HG02870 (cell line): ENCODE measurements around the gene TIGD1.
"Not testable (repeated sequence)": the region's sequence is repeated elsewhere in the genome, so short reads cannot be mapped to it uniquely, and the experiment has no call there.

Source experiments
- ATAC-seq: cut with Tn5 transposase; IDR thresholded peaks from one replicate; pipeline ENCODE4 v1.9.1; 2021; ENCODE audit warnings: mild to moderate bottlenecking, moderate library complexity; ENCODE audit not compliant: unreplicated experiment

The TIGD1 gene

GRCh38 chr2:232540441-232541041 is 9.8 kb downstream of the TIGD1 start:
- no peak for ATAC-seq

- ATAC-seq: no peak
These were observed 10.8 kb downstream of the TIGD1 start, which contains the start of gene CHRNG for GRCh38 chr2:232539298-232540231. CHRNG (plus strand) TSS chr2:232539692; CDS start chr2:232539748, 56 bp downstream.

- no peak for ATAC-seq
These were observed 11.7 kb downstream of the TIGD1 start for GRCh38 chr2:232538671-232539070.

- no peak for ATAC-seq
These were observed 12.9 kb downstream of the TIGD1 start for GRCh38 chr2:232537499-232537898.

- ATAC-seq: no peak
These were observed 13.3 kb downstream of the TIGD1 start for GRCh38 chr2:232537079-232537478.

GRCh38 chr2:232535761-232536530 is 14.4 kb downstream of the TIGD1 start:
- no peak for ATAC-seq

GRCh38 chr2:232534940-232535651 is 15.3 kb downstream of the TIGD1 start:
- no peak for ATAC-seq

GRCh38 chr2:232533944-232534710 is 16.2 kb downstream of the TIGD1 start:
- no peak for ATAC-seq

GRCh38 chr2:232532821-232533220 is 17.5 kb downstream of the TIGD1 start:
- ATAC-seq: not testable (repeated sequence)

GRCh38 chr2:232532419-232532818 is 17.9 kb downstream of the TIGD1 start:
- ATAC-seq: no peak

- no peak for ATAC-seq
These were observed 19.6 kb downstream of the TIGD1 start for GRCh38 chr2:232530626-232531260.

- ATAC-seq: no peak
These were observed 20.4 kb downstream of the TIGD1 start for GRCh38 chr2:232529806-232530547.

- no peak for ATAC-seq
These were observed 21.5 kb downstream of the TIGD1 start for GRCh38 chr2:232528746-232529460.

- no peak for ATAC-seq
These were observed 22.4 kb downstream of the TIGD1 start for GRCh38 chr2:232527905-232528470.

GRCh38 chr2:232526372-232526941 is 23.9 kb downstream of the TIGD1 start:
- no peak for ATAC-seq

- ATAC-seq: no peak
These were observed 24.5 kb downstream of the TIGD1 start, which contains the start of gene CHRND for GRCh38 chr2:232525791-232526371. CHRND (plus strand) TSS chr2:232526160; CDS start chr2:232526216, 56 bp downstream.

GRCh38 chr2:232525199-232525598 is 25.2 kb downstream of the TIGD1 start:
- ATAC-seq: no peak
